HG02623 (cell line): Measurements from ENCODE around the gene NUTM2G.
"Not testable (repeated sequence)": the region's sequence is repeated elsewhere in the genome, so short reads cannot be mapped to it uniquely, and the experiment has no call there.

ENCODE experiments used
- ATAC-seq: cut with Tn5 transposase; IDR thresholded peaks from one replicate; pipeline ENCODE4 v1.9.1; 2021; ENCODE audit warnings: moderate library complexity; ENCODE audit not compliant: unreplicated experiment

Gene NUTM2G, protein sequence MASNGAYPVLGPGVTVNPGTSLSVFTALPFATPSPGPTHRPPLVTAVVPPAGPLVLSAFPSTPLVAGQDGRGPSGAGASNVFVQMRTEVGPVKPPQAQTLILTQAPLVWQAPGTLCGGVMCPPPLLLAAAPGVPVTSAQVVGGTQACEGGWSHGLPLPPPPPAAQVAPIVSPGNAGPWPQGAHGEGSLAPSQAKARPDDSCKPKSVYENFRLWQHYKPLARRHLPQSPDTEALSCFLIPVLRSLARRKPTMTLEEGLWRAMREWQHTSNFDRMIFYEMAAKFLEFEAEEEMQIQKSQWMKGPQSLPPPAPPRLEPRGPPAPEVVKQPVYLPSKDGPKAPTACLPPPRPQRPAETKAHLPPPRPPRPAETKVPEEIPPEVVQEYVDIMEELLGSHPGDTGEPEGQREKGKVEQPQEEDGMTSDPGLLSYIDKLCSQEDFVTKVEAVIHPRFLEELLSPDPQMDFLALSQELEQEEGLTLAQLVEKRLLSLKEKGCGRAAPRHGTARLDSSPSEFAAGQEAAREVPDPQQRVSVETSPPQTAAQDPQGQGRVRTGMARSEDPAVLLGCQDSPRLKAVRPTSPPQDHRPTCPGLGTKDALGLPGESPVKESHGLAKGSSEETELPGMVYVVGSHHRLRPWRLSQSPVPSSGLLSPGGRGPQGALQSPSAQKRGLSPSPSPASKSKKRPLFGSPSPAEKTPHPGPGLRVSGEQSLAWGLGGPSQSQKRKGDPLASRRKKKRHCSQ

GRCh38 chr9:96928543-96928942, at the start of gene NUTM2G:
Gene NUTM2G (plus strand): TSS chr9:96928843. CDS start chr9:96929025, 182 bp downstream.
- ATAC-seq: not testable (repeated sequence)

GRCh38 chr9:96883922-96884321, 44.7 kb upstream of the NUTM2G start:
- no peak for ATAC-seq

DNA sequence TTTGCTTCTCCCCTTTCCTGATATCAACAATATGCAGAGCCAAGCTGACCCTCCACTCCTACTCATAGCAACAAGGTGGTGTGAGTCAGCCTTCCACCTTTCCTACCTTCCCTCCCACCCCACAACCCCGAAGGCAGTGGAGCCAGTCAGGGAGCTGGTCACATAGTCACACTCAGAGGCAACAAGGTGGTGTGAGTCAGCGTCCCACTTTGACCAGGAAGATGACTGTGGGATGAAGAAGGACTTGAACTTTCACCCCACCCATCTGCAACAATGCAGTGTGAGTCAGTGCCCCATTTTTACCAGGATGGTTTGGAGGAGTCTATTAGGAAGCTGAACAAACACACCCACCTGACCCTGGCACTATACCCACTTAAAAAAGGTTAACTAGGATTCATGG, 44.2 kb upstream of the NUTM2G start:
- no peak for ATAC-seq

GRCh38 chr9:96885424-96885823, 43.2 kb upstream of the NUTM2G start:
- ATAC-seq: no peak

DNA sequence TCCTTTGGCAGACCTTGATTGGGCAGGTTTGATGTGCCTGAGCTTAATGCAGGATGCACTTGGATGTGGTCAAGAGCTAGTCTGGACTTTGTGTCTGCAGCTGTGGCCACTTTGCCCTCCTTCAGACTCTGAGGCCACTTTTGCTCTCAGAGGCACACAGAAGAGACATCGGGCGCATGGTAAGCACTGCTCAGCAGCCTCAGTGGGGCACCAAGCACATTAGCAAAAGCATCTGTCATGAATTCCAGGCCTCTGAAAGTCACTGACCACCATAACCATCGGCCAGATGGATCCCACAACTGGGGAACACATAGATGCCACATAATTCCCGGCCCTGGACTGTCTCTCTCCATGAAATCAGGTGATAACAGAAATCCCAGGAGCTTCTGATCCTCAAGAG, 40.1 kb upstream of the NUTM2G start:
- no peak for ATAC-seq

DNA sequence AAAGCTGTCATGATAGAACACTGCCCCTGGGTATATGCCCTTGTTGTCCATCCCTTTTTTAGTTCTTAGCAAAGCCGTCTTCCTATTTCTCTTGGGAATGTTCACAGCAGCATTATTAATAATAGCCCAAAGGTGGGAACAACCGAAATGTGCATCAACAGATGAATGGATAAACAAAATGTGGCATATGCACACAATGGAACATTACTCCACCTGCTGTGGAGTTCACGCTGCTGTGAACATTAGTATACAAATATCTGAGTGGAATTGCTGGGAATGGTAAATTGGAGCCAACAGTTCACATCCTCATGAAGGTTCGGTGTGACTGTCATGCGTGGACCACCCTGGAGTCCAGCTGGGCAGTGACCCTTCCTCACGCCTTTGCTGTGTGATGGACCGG, 36.5 kb upstream of the NUTM2G start:
- no peak for ATAC-seq

GRCh38 chr9:96900010-96900409, 28.6 kb upstream of the NUTM2G start:
- ATAC-seq: not testable (repeated sequence)

GRCh38 chr9:96904947-96905722, 23.5 kb upstream of the NUTM2G start:
- ATAC-seq: not testable (repeated sequence)

- ATAC-seq: not testable (repeated sequence)
Measured at GRCh38 chr9:96908479-96908878, 20.2 kb upstream of the NUTM2G start.

DNA sequence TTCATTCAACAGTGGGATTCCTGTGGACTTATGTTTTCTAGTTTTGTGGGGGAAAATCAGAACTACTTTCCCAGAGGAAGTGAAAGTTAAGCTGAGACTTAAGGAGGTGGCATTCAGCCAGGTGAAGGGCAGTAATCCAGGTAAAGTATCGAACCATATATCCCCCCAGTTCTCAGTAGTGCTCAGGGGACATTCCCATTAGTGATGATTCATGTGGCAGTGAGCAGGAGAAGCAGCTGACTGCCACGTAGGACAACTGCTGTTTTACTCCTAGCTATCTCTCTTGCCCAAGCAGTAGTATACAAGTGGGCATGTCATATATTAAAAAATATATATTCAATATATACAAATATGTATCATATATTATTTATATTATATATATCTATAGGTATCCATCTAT, 13.1 kb upstream of the NUTM2G start:
- not testable (repeated sequence) for ATAC-seq

- not testable (repeated sequence) for ATAC-seq
Measured at GRCh38 chr9:96916531-96916930, 12.1 kb upstream of the NUTM2G start.

- ATAC-seq: not testable (repeated sequence)
Measured at GRCh38 chr9:96918550-96918949, 10.1 kb upstream of the NUTM2G start.

DNA sequence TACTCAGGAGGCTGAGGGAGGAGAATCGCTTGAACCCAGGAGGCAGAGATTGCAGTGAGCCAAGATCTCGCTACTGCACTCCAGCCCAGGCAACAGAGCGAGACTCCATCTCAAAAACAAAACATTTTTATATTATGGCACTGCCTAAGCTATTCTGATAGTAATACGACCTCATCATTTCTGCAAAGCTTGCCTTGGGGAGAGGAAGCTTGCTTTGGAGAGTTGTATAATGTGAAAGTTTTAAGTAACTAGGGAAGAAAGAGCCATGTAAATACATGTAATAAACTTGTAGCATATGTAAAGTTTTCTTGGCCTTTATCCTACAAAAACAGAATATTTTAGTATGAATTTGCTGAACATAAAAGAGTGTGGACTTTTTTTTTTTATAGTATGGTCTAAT, 7.8 kb upstream of the NUTM2G start:
- not testable (repeated sequence) for ATAC-seq

DNA sequence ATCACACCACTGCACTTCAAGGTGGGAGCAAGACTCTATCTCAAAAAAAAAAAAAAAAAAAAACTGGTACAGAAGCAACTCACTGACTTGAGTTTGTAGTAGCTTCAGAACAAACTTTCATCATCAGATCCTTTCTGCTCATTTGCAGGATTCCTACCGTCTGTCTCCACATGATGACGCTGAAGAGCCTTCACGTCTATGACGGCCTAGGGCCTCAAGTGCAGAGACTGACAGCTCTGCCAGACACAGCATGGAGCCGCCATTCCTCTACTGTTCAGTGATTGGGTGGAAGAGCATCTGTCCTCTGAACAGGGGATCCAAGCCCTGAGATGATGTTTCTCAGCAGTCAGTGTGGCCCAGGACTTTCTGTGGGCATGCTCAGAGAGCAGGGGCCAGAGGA, 3.1 kb upstream of the NUTM2G start:
- ATAC-seq: not testable (repeated sequence)

- ATAC-seq: not testable (repeated sequence)
Measured at GRCh38 chr9:96931665-96932064, 3.0 kb downstream of the NUTM2G start.

DNA sequence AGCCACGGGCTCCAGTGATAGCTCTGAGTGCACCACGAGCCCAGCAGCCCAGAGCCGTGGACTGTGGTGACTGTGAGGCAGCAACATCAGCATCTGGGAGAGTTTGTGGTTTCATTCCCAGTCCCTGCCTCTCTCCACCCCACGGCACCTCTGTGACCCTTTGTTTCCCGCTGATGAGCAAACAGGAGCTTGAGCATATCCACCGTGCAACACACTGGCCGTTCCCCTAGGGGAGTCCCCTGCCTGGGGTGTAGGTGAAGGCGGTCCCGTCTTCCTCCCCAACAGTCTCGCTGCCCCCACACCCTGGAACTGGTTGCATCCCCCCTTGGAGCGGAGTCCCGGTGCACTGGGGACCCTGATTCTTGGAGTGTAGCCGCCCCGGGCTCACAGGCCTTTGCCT, 5.5 kb downstream of the NUTM2G start:
- ATAC-seq: not testable (repeated sequence)

- not testable (repeated sequence) for ATAC-seq
Measured at GRCh38 chr9:96934706-96935105, 6.1 kb downstream of the NUTM2G start.

DNA sequence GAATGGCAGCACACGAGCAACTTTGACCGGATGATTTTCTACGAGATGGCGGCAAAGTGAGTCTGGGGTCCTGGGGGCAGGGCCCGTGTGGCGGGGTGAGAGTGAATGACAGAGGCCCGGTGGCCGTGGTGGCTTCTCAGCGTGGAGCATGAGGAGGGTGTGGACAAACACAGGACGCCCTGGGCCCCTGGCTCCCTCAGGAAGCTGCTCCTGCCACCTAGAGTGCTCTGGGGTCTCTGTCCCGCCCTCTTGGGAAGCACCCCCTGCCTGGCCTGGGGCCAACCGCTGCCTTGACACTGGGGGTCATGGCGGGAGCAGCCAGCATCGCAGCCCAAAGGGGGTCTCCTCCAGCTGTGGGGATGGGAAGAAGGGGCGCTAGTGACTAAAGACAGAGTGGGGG, 6.8 kb downstream of the NUTM2G start:
- ATAC-seq: not testable (repeated sequence)

GRCh38 chr9:96937442-96937841, 8.8 kb downstream of the NUTM2G start:
- ATAC-seq: not testable (repeated sequence)

DNA sequence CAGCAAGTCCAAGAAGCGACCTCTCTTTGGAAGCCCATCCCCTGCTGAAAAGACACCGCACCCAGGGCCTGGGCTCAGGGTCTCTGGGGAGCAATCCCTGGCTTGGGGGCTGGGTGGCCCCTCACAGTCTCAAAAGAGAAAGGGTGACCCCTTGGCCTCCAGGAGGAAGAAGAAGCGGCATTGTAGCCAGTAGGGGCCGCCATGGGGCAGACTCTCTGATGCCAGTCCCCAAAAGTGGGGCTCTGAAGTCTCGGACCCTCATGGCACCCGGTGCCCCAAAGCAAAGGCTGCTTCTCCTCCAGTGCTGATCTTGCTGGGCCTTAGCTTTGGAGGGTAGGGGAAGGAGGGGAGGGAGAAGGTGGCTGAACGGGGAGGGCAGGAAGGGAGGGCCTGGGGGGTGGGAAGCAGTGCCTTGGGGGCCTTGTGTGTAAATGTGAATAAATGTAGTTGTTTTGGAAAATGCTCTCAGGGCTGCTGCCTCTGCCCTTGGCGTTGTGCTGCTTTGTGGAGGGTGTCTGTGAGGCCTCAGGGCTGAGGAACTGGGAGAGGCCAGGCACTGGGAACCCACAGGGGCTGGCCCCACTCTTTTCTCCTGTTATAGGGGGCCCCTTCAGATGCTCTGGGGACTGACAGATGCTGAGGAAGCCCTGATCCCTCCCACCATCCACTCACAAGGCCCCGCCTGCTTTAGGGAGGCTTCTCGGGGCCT, 10.5 kb downstream of the NUTM2G start:
- ATAC-seq: not testable (repeated sequence)

- ATAC-seq: not testable (repeated sequence)
Measured at GRCh38 chr9:96940982-96941381, 12.3 kb downstream of the NUTM2G start.
